Thyroid gland (tissue), 4 donors: ENCODE measurements around the gene REST.

Source experiments
- POLR2A ChIP-seq, 2 donors: fragments of 450-650 bp; IDR thresholded peaks; one replicate each; pipeline ENCODE4 v1.6.1; 2017; ENCODE audit warnings: antibody characterized with exemption in 2 of 2, mild to moderate bottlenecking in 2 of 2, moderate library complexity in 1 of 2
- TF ChIP-seq, protein P1 (sequence below), 6 experiments: fragments of 200-600 bp in 3 of 6; fragments of 450-650 bp in 3 of 6; sonication (generic) in 3 of 6; IDR thresholded peaks; one replicate each; pipeline ENCODE4 v1.5.1; 2016 to 2019; ENCODE audit warnings: antibody characterized with exemption in 6 of 6, mild to moderate bottlenecking in 2 of 6, inconsistent platforms in 1 of 6, moderate library complexity in 1 of 6

DNA sequence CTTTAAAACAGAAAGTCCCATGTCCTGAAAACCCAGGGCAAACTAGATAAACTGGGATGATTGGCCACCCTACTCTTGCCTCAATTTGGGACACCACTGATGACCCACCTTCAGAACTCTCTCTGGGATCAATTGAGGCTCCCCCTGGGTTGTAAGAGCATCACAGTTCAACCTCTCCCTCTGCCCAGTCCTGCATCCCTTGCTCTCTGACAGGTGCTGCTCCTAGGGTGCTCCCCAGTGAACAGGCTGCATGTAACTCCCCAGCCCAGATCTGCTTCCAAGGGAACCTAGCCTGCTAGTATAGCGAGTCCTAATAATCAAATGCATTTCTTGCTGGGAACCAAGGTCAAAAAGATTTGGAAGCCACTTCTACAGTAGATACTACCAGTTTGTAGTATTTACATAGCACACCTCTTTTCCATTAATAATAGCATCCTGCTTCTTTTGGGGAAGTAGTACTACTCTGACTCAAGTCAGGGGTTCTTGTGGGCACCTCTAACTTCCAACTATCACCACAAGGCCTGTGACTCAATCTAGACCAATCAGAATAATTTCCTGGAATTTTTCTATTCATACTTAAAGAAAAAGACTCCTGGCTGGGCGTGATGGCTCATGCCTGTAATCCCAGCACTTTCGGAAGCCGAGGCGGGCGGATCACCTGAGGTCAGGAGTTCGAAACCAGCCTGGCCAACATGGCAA, 44.1 kb upstream of the REST start:
- TF ChIP-seq, protein P1, sequence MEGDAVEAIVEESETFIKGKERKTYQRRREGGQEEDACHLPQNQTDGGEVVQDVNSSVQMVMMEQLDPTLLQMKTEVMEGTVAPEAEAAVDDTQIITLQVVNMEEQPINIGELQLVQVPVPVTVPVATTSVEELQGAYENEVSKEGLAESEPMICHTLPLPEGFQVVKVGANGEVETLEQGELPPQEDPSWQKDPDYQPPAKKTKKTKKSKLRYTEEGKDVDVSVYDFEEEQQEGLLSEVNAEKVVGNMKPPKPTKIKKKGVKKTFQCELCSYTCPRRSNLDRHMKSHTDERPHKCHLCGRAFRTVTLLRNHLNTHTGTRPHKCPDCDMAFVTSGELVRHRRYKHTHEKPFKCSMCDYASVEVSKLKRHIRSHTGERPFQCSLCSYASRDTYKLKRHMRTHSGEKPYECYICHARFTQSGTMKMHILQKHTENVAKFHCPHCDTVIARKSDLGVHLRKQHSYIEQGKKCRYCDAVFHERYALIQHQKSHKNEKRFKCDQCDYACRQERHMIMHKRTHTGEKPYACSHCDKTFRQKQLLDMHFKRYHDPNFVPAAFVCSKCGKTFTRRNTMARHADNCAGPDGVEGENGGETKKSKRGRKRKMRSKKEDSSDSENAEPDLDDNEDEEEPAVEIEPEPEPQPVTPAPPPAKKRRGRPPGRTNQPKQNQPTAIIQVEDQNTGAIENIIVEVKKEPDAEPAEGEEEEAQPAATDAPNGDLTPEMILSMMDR (IDR thresholded peaks at IDR 0.05), result no peak
- TF ChIP-seq POLR2A (IDR thresholded peaks at IDR 0.05), result no peak
